ENCODE data around the gene UQCRC2. TPM values are rescaled to one million over a fixed set of nuclear protein-coding genes. Genes with fewer than 3 reads are reported as not detected.
"Not testable (repeated sequence)": the region's sequence is repeated elsewhere in the genome, so short reads cannot be mapped to it uniquely, and the experiment has no call there.

The UQCRC2 gene
- total and polyA plus RNA-seq, 7 donors: 179 to 453 (median 220) TPM

DNA sequence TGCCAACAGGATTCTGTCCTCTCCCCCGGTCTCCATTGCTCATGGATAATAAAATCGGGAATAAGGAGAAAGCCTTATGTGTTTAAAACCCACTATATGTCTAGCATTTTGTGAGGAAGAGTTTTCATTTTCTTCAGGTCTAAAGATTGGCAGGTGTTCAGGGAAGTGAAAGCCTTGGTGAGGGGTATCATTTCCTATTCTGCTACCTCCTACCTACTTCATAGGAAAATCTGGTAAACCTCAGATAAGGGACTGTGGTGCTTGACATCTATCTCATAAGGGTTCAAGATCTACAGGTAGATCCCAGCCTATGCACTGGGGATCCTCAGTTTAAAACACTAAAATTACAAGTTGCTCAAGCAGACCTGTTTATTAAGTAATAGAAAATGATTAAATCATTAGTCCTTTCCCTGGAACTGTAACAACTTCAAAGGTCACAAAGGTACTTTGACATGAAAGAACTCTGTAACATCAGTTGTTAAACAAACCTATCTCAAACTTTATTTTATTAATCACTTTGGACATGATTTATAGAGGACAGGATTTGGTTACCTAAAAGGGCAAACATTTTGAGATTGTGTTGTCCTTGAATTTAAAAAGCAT is 61.2 kb downstream of the UQCRC2 start:
- H3K4me3 ChIP-seq: no peak overlapping the region
- intact Hi-C loops (cut with DNase I): no loop called here
- H3K36me3 ChIP-seq: no peaks in the 10 kb centered on the region
- no peak overlapping the region for H3K27ac ChIP-seq
- no peaks in the 10 kb centered on the region for H3K27me3 ChIP-seq
- H3K4me1 ChIP-seq: peaks cover 0 to 43% (median 24%) of the 10 kb centered on the region in 4 donors
- 89 to 93% methylated on average over 2 of the region's 2 CpGs for WGBS, 2 donors
- H3K9me3 ChIP-seq: no peaks in the 10 kb centered on the region
- DNase-seq: no peak
- TF ChIP-seq EP300 (IDR thresholded peaks at IDR 0.05) (no peak), POLR2AphosphoS5 (IDR thresholded peaks at IDR 0.05) (no peak), POLR2A (IDR thresholded peaks at IDR 0.05) (no peak)
- TF ChIP-seq, protein P1, sequence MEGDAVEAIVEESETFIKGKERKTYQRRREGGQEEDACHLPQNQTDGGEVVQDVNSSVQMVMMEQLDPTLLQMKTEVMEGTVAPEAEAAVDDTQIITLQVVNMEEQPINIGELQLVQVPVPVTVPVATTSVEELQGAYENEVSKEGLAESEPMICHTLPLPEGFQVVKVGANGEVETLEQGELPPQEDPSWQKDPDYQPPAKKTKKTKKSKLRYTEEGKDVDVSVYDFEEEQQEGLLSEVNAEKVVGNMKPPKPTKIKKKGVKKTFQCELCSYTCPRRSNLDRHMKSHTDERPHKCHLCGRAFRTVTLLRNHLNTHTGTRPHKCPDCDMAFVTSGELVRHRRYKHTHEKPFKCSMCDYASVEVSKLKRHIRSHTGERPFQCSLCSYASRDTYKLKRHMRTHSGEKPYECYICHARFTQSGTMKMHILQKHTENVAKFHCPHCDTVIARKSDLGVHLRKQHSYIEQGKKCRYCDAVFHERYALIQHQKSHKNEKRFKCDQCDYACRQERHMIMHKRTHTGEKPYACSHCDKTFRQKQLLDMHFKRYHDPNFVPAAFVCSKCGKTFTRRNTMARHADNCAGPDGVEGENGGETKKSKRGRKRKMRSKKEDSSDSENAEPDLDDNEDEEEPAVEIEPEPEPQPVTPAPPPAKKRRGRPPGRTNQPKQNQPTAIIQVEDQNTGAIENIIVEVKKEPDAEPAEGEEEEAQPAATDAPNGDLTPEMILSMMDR (IDR thresholded peaks at IDR 0.05): no peak

DNA sequence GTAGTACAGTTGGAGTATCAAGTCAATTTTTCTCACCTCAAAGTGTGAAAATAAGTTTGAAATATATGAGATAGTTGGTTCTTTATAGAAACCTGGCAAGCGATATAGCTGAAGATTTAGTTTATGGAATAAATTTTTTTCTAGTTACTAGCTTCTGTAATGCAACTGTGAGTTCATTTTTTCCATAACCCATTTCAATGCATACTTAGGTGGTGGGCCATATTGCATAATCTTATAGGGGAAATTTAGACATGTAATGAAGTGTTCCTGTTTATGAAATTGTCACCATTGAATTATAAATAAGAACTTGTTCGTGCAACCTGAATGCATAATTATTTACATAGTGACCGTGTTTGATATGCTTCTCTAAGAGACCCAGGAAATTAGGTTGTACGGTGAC is 63.8 kb downstream of the UQCRC2 start:
- no peak for DNase-seq
- no peak for TF ChIP-seq EP300 (IDR thresholded peaks at IDR 0.05)
- no peak overlapping the region for H3K4me3 ChIP-seq
- 39 to 64% methylated on average over 4 of the region's 4 CpGs for WGBS, 2 donors
- intact Hi-C loops (cut with DNase I): no loop called here
- no peaks in the 10 kb centered on the region for H3K27me3 ChIP-seq
- H3K9me3 ChIP-seq: no peaks in the 10 kb centered on the region
- H3K27ac ChIP-seq: no peak overlapping the region
- peaks cover 0 to 29% (median 17%) of the 10 kb centered on the region in 4 donors for H3K4me1 ChIP-seq
- H3K36me3 ChIP-seq: no peaks in the 10 kb centered on the region

DNA sequence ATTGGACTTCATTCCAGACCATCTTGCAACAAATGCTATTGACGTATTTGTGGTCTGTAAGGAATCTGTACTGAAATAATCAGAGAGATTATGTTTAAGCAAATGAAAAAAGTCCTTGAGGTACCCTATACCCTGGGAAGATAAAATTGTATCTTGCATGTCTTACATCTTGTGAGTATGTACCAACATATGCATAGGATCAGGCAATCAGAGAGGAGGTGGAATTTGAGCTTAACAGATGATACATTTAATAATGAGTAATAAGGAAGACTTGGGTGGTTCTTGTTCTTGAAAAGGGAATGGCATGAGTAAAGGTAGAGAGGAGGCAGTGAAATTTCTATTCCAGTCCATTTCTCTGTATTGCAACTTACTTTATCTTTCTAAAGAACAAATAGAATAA is 65.4 kb downstream of the UQCRC2 start:
- no peak for DNase-seq
- no peaks in the 10 kb centered on the region for H3K9me3 ChIP-seq
- no peaks in the 10 kb centered on the region for H3K36me3 ChIP-seq
- TF ChIP-seq EP300 (IDR thresholded peaks at IDR 0.05) (no peak), POLR2AphosphoS5 (IDR thresholded peaks at IDR 0.05) (no peak), POLR2A (IDR thresholded peaks at IDR 0.05) (no peak)
- TF ChIP-seq, protein P1 (IDR thresholded peaks at IDR 0.05): no peak
- no peak overlapping the region for H3K27ac ChIP-seq
- peaks cover 0 to 29% (median 17%) of the 10 kb centered on the region in 4 donors for H3K4me1 ChIP-seq
- intact Hi-C loops (cut with DNase I): no loop called here
- WGBS, 2 donors: 92 to 98% methylated on average over 1 of the region's 1 CpG
- no peak overlapping the region for H3K4me3 ChIP-seq
- H3K27me3 ChIP-seq: no peaks in the 10 kb centered on the region

DNA sequence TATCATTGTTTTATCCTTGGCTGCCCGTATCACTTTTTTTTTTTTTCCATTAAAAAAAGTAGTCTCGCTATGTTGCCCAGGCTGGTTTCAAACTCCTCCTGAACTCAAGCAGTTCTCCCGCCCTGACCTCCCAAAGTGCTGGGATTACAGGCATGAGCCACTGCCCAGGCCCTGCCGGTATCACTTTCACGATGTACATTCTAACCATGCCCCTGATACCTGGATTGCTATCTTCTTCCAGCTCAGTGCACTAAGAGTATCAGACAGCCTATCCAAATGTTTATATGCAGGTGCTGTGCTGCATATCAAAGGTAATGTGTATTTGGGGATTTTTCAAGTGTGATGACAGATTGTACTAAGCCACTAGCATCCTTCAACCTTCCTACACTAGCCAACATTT is 69.0 kb downstream of the UQCRC2 start:
- WGBS, 2 donors: 91 to 92% methylated on average over 5 of the region's 5 CpGs
- no peak overlapping the region for H3K27ac ChIP-seq
- TF ChIP-seq POLR2AphosphoS5 (IDR thresholded peaks at IDR 0.05) (no peak), EP300 (IDR thresholded peaks at IDR 0.05) (no peak), POLR2A (IDR thresholded peaks at IDR 0.05) (no peak)
- TF ChIP-seq, protein P1 (IDR thresholded peaks at IDR 0.05): no peak
- intact Hi-C loops (cut with DNase I): no loop called here
- no peaks in the 10 kb centered on the region for H3K36me3 ChIP-seq
- peaks cover 0 to 35% (median 27%) of the 10 kb centered on the region in 4 donors for H3K4me1 ChIP-seq
- no peaks in the 10 kb centered on the region for H3K27me3 ChIP-seq
- H3K9me3 ChIP-seq: no peaks in the 10 kb centered on the region
- no peak overlapping the region for H3K4me3 ChIP-seq
- DNase-seq: no peak

DNA sequence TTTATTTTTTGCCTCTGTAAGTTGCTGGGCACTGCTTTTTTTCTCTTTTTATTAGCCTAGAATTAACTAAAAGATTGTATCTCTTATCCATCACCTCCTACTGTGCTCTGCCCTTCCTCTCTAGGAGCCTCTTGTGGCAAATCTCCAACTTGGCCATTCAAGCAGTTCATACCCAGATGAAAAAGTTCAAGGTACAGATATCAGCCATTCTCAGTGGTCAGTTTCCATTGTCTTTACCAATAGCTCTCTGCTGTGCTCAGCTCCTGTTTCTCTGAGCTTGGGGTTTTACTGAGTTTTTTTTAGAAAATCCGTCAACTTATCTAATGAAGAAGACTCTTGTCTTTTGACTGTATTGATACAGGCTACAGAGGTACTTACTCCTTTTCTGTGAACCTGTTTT is 70.3 kb downstream of the UQCRC2 start:
- intact Hi-C loops (cut with DNase I): no loop called here
- peaks cover 0 to 34% (median 24%) of the 10 kb centered on the region in 4 donors for H3K4me1 ChIP-seq
- H3K4me3 ChIP-seq: no peak overlapping the region
- TF ChIP-seq EP300 (IDR thresholded peaks at IDR 0.05): no peak
- no peak for TF ChIP-seq POLR2AphosphoS5 (IDR thresholded peaks at IDR 0.05)
- no peak for TF ChIP-seq POLR2A (IDR thresholded peaks at IDR 0.05)
- TF ChIP-seq, protein P1 (IDR thresholded peaks at IDR 0.05): no peak
- DNase-seq: no peak
- H3K36me3 ChIP-seq: no peaks in the 10 kb centered on the region
- no peaks in the 10 kb centered on the region for H3K9me3 ChIP-seq
- H3K27me3 ChIP-seq: no peaks in the 10 kb centered on the region
- 95 to 97% methylated on average over 1 of the region's 1 CpG for WGBS, 2 donors
- no peak overlapping the region for H3K27ac ChIP-seq

DNA sequence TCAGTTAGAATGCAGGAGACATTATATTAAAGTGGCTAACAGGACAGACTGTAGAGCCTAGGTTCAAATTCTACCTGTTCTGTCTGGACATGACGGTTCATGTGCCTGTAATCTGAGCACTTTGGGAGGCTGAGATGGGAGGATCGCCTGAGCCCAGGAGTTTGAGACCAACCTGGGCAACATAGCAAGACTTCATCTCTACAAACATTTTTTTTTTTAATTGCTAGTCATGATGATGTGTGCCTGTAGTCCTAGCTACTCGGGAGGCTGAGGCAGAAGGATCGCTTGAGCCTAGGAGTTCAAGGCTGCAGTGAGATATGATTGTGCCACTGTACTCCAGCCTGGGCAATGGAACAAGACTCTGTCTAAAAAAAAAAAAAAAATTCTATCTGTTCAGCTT is 71.6 kb downstream of the UQCRC2 start:
- H3K27me3 ChIP-seq; H3K9me3 ChIP-seq; H3K4me3 ChIP-seq; intact Hi-C loops (cut with DNase I); H3K27ac ChIP-seq; H3K36me3 ChIP-seq; DNase-seq: not testable (repeated sequence)
- H3K4me1 ChIP-seq: peaks cover 0 to 34% (median 25%) of the 10 kb centered on the region in 4 donors
- WGBS, 2 donors: 94 to 97% methylated on average over 4 of the region's 4 CpGs
